Stimulated activated naive CD4-positive, alpha-beta T cell treated with Interleukin-2 at 50 U/mL for 16 hours (primary cell): ENCODE measurements around the gene DBNL.

Source experiments
- DNase-seq: peaks from one replicate; lab custom pipeline; 2025; lab: John Stamatoyannopoulos, UW

DBNL gene

DNA sequence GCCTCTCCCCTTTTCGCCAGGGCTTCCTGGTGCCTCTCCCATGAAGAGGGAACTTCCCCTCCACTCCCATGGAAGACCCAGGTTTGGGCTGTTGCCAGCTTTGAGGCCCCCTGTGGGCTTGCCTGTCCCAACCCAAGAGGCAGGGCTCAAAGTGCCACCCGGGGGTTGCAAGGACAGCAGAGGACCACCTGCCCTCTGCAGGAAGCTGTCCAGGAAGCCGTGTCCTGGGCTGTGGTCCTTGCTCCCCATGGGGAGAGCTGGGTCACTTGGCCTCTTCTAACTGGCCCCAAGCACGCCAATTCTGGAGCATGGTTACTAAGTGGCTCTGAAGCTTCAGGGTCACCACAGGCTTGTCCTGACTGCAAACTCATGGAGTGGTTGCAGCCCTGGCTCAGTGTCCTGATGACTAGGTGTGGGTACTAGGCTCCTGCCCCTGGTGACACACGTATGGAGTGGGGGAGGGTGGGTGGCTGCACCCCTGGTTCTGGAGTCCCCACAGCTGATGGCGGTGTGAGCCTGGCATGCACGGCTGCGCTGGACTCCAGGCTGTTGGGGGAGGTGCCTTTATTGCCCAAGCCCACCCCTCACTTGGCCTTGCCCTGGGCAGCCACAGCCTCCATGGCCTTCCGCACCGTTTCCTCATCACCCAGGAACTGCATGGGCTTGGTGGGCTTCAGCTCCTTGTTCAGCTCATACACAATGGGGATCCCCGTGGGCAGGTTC lies 17.8 kb downstream of the DBNL start:
- DNase-seq = no peak

DNA sequence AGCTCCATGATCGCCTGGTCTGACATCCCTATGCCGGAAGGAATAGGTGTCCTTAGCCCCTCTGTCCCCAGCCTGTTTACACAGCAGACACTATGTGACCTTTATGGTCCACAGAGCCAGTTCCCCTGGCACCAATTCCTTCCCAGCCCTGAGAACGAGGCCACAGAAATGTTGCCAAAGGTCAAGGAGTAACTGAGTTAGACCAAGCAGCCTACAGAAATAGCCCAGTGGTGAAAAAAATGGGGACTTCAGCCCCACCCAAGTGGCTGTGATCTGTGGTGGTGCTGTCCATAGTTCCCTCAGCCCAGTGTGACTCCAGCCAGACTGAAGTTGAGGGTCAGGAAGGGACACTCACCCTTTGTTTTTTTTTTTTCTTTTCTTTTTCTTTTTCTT lies 18.4 kb downstream of the DBNL start:
- no peak for DNase-seq

DNA sequence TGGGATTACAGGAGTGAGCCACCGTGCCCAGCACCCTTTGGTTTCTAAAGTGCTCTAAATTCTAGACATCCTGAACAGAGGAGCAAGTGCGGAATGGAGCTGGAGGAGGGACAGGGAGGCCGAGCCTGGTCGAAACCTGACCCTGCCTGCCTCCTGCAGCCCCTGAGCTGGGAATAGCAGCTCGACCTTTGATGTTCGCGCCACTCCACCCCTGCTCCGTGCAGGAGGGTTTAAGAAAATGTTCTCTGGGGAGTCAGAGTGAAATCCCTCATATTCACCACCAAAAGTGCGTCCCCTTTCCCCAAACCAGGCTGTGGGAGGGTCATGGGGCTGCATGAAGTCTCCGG lies 19.0 kb downstream of the DBNL start:
- no peak for DNase-seq

DNA sequence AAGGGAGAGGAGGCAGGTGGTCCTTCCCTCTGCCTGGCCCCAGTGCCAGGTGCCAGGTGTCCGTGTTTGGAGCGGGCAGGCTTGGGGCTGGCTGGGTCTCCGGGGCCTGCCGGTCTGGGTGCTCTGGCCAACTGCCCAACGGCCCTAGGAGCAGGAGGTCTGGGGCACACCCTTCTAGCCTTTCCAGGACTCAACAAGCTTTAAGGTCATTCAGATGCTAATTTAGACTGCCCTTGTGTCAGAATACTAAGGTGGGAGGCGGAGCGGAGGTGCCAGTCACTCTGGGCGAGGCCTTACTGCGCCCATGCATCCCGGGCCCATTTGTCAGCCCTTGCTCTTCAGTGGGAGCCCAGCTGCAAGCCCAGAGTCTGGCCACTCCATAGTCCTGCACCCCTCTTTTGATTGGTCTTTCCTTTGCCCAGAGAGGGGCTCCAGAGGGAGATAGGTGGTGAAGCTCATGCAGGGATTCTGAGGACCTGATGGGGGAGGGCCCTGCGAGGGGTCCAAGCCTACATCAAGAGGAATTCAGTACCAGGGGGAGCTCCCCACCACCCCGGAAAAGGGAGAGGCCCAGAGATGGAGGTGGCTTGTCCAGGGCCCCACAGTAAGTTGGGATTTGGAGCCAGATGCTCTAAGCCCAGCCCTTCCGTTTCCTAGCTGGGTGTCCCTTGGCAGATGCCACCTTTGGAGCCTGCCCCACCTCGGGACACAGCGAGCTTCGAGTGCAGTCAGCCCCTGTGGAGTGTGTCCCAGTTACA lies 19.6 kb downstream of the DBNL start:
- no peak for DNase-seq

DNA sequence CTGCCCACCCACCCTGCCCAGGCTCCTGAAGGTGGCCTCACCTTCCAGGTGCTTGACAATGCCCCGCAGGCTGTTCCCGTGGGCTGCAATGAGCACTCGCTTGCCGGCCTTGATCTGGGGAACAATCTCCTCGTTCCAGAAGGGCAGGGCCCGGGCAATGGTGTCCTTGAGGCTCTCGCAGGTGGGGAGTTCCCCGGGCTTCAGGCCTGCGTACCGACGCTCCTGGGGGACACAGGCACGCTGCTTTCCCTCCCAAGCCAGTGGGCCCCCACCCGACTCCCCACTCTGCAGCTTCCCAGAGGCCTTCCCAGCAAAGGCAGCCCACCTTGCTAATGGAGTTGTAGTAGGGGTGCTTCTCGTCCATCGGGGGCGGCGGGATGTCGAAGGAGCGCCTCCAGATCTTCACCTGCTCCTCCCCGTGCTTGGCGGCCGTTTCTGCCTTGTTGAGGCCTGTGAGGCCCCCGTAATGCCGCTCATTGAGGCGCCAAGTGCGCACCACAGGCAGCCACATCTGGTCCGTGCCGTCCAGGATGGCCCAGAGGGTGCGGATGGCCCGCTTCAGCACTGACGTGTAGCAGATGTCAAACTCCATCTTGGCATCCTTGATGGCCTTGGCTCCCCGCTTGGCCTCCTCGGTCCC lies 20.4 kb downstream of the DBNL start:
- no peak for DNase-seq

DNA sequence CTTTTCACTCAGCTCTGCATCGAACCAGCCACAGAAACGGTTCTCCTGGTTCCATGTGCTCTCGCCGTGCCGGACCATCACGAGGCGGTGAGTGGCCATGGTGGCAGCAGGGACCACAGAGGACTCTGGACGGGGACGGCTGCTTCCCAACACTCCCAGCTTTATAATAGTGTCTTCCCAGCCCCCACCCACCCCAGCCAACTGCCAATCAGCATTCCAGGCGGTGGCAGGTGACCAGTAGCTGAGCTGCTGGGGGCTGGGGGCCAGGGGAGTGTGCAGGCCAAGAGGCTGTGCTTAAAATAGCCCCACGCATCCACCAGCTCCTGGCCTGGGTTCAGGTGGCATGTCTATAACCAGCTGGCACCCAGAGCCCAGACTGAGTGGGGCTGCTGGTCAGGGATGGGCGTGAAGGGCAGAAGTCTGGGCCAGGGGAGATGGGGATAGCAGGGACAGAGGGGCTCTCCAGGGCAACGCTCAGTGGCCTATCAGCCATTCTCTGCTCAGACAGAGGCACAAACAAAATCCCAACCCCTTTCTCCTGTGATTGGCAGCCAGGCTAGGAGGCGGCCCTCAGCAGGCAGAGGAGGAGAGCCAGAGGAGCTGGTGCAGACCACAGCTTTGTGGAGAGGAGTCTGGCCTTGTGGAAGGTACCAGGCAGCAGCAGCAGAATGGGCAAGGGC lies 21.1 kb downstream of the DBNL start, which contains the start of gene PGAM2:
TSS of gene PGAM2 (minus strand) at position 137 of the 680 bp plus-strand sequence. CDS start at position 99, 38 bp downstream.
- DNase-seq = no peak

DNA sequence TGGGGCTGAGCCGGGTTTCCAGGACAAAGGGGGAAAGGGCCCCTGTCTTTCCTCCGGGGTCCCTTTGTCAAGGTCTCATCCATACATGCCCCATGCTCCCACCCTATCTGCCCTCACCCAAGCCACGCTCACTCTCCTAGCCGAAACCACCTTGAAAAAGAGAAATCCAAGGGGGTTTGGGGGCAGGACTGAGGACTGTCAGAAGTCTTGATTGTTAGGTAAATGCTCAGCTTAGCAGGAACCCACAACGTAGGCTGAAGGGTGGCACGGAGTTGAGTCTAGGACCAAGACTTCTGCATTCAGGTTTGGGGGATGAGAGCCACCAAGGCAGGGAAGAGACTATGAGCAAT lies 21.6 kb downstream of the DBNL start:
- DNase-seq = no peak

DNA sequence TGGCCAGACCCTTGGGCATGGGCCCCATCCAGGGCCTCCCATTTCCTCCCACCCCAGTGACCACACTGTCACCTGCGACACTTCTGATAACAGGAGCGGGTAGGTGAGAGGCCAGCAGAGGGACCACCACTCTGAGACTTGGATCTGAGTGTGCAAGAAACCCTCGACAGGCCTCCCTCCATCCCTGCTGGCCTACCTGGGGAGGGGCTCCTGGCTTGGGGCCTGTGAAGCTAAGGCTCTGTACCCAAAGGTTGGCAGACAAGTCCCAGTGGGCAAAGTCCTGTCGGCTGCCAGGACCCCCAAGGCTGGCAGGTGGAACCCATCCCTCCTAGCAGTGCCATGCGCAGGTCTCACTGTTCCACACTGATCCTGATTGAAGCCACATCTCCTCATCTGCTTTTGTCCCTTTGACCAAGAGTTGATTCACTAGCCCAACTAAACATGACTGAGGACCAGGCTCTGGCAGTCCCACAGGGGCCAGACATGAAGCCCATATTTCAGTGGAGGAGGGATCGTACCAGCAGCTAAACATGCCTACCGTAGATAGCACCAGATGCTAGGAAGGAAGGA lies 22.1 kb downstream of the DBNL start:
- no peak for DNase-seq

DNA sequence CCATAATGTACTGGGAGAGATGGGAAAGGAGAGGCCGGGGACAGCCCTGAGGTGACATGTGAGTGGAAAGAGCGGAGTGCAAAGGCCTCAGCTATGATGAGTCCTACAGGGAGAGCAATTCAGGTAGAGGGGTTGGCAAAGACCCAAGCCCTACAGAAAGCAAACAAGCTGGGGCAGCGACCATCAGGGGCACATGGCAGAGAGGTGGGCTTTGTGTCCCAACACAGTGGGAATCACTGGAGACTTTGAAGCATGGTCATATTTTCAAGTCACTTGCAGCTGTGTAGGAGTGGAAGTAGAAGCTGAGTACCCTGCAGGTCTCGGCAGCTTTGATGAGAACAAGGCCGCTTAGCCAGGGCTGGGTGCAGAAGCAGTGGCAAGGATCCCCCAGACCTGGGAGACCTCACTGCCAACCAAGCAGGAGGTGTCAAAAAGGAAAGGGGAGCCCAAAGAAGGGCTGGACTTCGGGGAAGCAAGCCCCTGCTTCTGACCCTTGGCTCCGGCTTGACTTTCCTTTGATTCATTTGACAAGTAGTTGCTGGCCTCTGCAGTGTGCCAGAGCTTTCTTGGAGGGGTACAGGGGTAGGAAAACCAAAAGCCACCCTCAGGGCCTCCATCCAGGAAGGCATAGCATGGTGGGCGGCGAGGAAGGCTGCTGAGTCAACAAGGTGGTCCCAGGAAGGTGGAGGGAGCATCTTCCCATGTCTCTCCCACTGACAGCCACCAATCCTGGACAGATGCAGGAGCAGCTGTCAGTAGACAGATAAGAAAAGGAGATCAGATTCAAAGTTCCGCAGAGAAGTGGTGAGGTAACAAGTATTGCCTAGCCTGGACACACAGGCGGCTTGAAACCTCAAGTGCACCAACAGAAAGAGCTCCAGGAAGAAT lies 22.8 kb downstream of the DBNL start:
- no peak for DNase-seq

DNA sequence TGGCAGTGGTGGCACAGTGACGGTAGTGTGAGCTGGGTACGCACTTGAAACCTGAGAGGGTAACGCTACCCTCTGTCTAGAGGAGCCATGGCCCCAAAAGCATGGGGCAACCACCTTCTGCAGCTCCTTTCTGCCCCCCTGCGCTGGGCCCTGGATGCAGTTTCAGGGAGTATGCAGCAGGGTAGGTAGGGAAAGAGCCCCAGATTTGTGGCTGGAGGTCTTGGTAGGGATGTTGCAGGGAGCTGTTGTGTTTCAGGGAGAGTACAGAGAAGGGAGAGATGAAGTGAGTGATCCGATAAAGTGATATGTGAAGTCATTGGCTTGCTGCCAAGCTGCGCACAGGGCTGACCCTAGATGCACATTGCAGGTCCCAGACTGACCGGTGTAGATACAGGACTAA lies 23.6 kb downstream of the DBNL start:
- no peak for DNase-seq

DNA sequence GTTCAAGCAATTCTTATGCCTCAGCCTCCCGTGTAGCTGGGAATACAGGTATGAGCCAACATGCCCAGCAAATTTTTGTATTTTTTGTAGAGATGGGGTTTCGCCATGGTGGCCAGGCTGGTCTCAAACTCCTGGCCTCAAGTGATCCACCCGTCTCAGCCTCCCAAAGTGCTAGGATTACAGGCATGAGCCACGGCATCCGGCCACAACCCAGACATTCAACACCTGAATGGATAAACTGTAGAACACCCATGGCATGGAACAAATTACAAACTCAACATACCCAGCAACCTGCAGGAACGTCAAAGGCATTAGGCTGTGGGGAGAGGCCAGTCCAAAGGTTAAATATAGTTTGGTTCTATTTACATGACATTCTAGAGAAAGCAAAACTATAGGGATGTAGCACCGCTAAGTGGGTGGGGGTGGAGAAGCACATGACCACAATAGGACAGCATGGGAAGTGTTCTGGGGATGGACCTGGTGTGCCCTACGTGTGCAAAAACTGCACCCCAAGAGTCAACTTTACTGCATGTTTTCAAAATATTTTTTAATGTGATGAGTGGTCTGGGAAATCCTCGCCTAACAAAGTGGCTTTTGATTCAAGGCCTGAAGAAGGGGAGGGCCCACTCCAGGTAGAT lies 27.3 kb downstream of the DBNL start:
- DNase-seq = no peak

DNA sequence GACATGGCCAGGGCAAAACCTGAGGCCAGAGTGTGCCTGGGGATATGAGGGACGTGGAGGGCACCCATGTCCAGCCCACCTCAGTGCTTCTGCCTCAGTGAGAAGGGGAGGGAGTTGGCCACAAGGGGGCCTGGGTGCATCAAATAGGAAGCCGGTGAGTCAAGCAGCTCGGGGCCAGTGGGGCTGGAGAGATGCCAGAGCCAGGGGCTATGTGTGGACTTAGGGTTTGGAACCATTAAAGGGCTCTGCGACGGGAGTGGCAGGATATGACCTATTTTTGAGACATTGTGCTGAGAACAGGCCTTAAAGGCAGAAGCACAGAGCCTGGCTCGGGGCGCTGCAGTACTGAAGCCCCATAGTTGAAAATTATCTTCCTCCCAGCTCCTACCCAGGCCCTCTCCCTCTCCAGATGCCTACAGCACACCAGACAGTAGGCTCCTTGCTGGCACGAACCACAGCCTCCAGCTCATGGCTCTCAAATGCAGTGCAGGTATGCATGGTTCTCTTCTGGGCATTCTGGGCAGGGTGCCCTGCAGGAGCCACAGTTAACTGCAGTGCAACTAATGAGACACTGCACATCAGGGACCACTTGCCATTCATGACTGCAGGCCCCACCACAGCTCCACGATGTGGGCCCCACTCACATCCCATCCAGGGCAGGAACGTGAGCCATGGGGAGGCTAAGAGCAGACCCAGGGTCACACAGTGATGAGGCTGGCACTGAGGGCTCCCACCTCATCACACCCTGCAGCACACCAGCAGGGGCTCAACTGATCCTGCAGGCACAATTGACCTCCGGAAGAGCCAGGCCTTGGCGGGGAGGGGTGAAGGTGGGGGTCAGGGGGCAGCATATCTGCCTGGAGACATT lies 28.1 kb downstream of the DBNL start:
- peak; percentile 12 for DNase-seq

DNA sequence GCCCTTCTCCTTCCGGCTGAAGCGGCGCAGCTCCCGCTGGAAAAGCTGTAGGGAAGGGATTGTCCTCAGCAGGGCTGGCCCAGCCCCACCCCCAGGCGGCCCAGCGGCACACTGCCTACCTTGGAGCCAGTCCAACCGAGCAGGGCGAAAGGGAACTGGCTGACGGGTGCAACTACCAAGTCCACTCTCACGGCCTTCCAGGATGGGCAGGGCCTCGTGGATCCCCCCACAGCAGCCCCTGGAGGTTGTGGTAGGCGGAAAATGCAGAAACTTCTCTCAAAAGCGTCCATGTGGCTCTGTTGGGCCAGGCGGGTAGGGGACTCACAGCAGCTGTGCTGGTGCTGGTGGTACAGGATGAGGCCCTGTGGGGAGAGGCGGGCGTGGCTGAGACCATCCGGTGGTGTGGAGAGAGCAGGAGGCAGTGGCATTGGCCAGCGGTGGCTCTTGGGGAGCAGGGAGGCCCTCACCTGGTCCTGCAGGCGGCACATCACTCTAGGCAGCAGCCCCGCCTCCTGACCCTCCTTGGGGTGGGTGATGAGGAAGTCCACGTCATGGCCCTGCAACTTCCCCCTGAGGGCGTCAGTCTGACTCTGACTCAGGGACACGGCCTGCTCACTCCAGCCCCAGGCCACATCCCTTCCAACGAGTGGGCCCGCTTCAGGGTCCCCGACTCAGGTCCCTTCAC lies 29.3 kb downstream of the DBNL start:
- DNase-seq = no peak

DNA sequence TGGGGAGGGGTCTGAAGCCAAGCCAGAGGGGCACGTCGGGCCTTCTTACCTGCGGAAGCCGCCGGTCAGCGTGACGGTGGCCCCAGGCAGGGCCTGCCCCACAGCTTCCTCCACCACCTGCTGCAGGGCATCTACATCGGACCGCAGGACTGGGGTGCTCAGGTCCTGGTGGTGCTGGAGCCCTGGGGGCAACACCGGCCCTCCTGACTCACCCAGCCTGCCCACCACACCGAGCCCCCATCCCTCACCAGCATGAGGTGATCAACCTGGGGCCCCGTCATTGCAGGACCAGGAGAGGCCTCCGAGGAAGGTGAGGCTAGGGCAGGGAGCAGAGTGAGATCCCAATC lies 29.8 kb downstream of the DBNL start:
- no peak for DNase-seq

DNA sequence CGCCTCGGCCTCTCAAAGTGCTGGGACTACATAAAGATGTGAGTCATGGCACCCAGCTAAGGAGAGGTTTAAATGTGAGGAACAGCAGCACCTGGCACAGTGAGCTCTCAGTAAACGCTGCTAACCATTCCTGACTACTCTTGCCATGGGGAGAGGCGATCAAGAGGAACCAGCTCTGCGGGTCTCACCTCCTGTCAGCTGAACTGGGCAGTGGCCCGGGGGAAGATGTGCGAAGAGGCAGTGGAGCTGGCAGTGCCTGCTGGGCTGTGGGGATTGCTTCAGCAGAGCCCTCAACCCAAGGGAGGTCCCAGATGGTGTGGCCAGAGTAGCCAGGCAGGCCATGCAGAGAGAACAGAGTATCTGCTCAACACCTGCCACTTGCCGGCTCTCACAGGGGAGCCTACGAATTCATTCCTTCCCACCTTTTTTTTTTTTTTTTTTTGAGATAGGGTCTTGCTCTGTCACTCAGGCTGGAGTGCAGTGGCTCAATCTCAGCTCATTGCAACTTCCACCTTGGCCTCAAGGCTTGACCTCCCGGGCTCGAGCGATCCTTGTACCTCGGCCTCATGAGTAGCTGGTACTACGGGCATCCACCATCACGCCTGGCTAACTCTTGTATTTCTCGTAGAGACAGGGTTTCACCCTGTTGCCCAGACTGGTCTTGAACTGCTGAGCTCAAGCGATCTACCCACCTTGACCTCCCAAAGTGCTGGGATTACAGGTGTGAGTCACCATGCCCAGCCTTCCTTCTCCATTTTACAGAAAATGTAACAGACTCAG lies 31.0 kb downstream of the DBNL start:
- DNase-seq = no peak

DNA sequence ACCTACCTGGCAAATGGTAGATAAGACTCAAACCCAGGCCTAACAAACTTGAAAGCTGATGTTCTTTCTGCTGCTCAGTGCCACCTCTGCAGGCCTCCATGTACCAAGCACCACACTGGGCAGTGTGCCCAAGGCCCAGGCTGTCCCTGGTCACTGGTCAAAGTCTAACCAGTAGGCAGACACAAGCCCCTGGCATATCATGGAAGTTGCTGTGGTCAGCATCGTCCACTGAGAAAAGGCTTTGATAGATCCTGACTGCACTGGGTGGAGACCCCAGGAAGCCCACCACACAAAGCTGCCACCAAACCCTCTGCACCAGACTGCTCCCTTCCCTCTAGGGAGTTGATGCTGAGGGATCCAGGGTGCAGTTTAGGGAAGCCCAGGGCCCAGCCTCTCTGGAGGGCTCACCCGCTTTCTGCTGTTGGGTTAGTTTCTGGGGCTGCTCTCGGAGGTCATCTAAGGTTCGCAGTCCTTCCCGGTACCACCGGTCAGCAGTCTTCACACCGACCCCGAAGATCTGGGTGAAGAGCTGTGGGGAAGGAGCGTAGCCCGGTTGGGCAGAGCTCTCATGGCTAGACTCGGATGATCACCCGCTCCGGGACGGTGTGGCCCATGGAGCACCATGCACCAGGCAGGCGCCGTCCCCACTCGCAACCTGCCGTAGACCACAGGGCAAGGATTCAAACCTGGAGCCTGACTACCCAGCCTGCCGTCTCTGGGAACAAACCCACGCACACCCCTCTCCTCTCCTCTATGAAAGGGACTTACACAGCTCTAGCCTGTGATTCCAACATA lies 31.8 kb downstream of the DBNL start:
- DNase-seq = no peak

DNA sequence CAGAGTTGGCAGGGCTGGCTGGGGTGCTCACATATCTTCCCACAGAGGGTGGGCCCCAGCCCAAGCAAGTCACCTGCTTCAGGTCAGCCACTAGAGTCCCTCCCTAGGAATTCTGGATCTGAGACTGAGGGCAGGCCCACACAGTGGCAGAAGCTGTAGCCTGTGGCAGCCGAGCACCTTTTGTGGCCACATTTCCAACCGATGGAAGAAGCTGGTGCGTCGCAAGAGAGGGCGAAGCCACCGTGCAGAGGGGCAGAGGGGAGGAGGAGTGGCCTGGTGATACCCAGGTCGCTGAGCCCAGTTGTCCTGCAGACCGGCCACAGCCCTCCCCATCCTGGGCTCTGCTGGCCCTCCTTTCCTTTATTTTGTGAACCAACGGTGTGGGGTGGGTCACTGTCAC lies 32.6 kb downstream of the DBNL start:
- DNase-seq = no peak

DNA sequence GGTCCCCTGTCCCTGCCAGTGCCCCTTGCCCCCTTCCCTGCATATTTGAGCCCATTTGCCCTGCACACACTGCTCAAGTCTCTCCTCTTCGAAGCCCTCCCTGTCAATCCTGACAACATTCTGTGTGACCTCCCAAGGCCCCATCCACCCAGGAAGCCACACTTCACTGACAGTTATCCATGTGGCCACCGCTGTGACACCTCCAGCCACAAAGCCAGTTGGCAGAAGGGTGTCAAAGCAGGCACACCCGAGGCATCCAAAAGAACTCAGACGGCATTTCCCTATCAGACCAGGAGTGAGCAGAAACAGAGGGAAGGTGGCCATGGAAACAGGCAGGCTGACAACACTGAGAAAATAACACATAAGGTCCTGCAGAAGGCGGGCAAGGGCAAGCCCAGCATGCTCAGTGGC lies 33.2 kb downstream of the DBNL start:
- no peak for DNase-seq
